GM12892 (cell line): ENCODE results near the gene OAS3.

Experiments used
- DNase-seq: peaks from one replicate; pipeline ENCODE4 v3.0.0; 2011; ENCODE audit not compliant: insufficient read length
- FAIRE-seq: peaks from 2 replicates; lab custom pipeline; 2011; peaks lifted over from hg19 to GRCh38; lab: Jason Lieb, UNC
- POLR2A ChIP-seq: IDR thresholded peaks from 2 replicates; pipeline ENCODE4 v1.6.1; 2011; ENCODE audit warnings: low read depth, low read length, control low read depth
- POLR2AphosphoS5 ChIP-seq: IDR thresholded peaks from 2 replicates; pipeline ENCODE4 v1.6.1; 2011; ENCODE audit warnings: low read depth, low read length, control low read depth
- TAF1 ChIP-seq: IDR thresholded peaks from 2 replicates; pipeline ENCODE4 v1.6.1; 2011; ENCODE audit warnings: low read depth, mild to moderate bottlenecking, control low read depth, low read length, borderline replicate concordance

Gene OAS3

DNA sequence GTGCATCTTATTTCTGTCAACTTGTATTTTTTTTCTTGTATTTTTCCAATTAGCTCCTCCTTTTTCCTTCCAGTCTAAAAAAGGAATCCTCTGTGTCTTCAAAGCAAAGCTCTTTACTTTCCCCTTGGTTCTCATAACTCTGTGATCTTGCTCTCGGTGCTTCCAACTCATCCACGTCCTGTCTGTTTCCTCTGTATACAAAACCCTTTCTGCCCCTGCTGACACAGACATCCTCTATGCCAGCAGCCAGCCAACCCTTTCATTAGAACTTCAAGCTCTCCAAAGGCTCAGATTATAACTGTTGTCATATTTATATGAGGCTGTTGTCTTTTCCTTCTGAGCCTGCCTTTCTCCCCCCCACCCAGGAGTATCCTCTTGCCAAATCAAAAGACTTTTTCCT is 72.4 kb downstream of the OAS3 start:
- FAIRE-seq, result no peak
- DNase-seq, result no peak
- TF ChIP-seq POLR2A, result no peak
- no peak for TF ChIP-seq TAF1
- TF ChIP-seq POLR2AphosphoS5, result no peak

DNA sequence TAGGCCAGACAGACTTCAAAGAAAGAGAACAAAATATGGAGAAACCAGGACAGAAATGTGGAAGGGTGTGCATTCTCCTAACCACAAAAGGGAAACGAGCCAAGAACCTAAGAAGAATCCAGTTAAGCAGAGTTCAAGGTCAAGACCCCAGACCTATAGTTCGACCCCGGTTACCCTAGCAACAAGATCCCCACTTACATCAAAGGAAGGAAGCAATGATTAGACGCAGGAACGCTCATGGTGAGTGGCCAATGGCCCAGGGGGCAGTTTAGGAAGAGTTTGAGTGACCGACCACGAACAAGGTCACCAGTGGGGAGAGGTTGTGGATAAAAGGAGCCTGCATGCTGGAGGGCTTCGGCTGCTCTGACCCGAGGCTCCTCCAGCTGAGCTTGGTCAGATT is 76.3 kb downstream of the OAS3 start:
- TF ChIP-seq TAF1 (no peak), POLR2AphosphoS5 (no peak), POLR2A (no peak)
- FAIRE-seq (no peak), DNase-seq (no peak)

GRCh38 chr12:113016796-113017195 is 78.5 kb downstream of the OAS3 start:
- FAIRE-seq (no peak), DNase-seq (no peak)
- TF ChIP-seq TAF1 (no peak), POLR2AphosphoS5 (no peak), POLR2A (no peak)

DNA sequence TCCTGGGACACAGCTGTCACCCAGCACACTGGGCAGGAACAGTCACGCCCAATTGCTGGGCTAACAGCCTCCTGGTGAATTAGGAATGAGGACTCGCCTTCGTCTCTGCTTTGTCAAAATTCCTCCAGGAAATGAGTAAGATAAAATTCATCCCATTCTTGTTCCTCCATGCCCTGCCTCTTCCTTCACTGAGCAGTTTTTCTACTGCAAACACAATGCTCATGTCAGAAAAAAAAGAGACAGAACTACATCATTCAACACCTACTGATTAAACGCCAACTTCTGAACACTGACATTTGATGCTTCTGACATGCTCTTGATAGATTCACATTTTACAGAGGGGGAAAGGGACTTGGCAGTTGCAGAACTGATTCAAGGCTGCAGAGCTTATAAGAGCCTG is 80.8 kb downstream of the OAS3 start:
- TF ChIP-seq TAF1 (no peak), POLR2A (no peak), POLR2AphosphoS5 (no peak)
- FAIRE-seq (no peak), DNase-seq (no peak)

- FAIRE-seq (no peak), DNase-seq (no peak)
- TF ChIP-seq POLR2A (no peak), POLR2AphosphoS5 (no peak), TAF1 (no peak)
Measured at GRCh38 chr12:113021500-113021899, 83.2 kb downstream of the OAS3 start.
